ENCODE results near the gene BPTF. TPM values are rescaled to one million over a fixed set of nuclear protein-coding genes. Genes with fewer than 3 reads are reported as not detected.

Gene BPTF
- total and polyA plus RNA-seq, 2 of the 8 experiments (the other 6 are each of a cell fraction or from before 2014, with no cell fraction given), result 107 to 228 TPM

- peak overlapping the region; percentile 62; the same call in 1 of the 2 replicates for H3K18ac ChIP-seq (ENCODE audit: extremely low read depth, low read length)
- no peak overlapping the region for H2BK15ac ChIP-seq (ENCODE audit: low read length)
- no peak overlapping the region for H4K91ac ChIP-seq (replicated peaks; ENCODE audit: insufficient read length, low read length)
- H2BK20ac ChIP-seq (ENCODE audit: low read length), result no peak overlapping the region
- ChIA-PET CTCF (ENCODE audit: partially characterized antibody) (interaction anchor here (1.1 to 2.2 kb wide), 7 partner anchors 10 to 442 kb away, joined by 3 to 11 read pairs (median 5); partner anchors contain the start of gene C17orf58), POLR2A (ENCODE audit: partially characterized antibody) (interaction anchor here (0.6 to 6.7 kb wide), 17 partner anchors 11 to 195 kb away, joined by 3 to 104 read pairs (median 4); partner anchors contain the start of genes BPTF and KPNA2)
- no peak overlapping the region for H3K23ac ChIP-seq (ENCODE audit: insufficient read length)
- no peak for DNase-seq (ENCODE audit: low read depth in 1 of 2, low spot score in 2 of 2)
- H4K5ac ChIP-seq (ENCODE audit: insufficient read length, low read depth, low read length), result peak overlapping the region; percentile 20
- H3K27me3 ChIP-seq (replicated peaks in 1 of 4; ENCODE audit: control insufficient read depth in 3 of 4, extremely low read depth in 1 of 4, insufficient read depth in 3 of 4, low read length in 3 of 4), result no peaks in the 10 kb centered on the region
- H3K79me1 ChIP-seq (ENCODE audit: low read depth, low read length), result no peaks in the 10 kb centered on the region
- H2BK120ac ChIP-seq (replicated peaks; ENCODE audit: low read depth, low read length), result no peak overlapping the region
- peak overlapping the region; percentile 75; the same call in 1 of the 2 replicates for H2BK12ac ChIP-seq (ENCODE audit: low read depth, low read length)
- H3K9ac ChIP-seq (replicated peaks in 1 of 4; ENCODE audit: extremely low read depth in 1 of 4, low read depth in 3 of 4, low read length in 3 of 4), result peak overlapping the region; percentile 45 to 92 (median 64)
- TF ChIP-seq SIRT6 (IDR thresholded peaks at IDR 0.05; ENCODE audit: low read length) (no peak), CREB1 (IDR thresholded peaks at IDR 0.05) (no peak), SIN3A (conservative IDR thresholded peaks at IDR 0.05 in 1 of 2, IDR thresholded peaks at IDR 0.05 in 1 of 2; ENCODE audit: low read depth in 1 of 2, low read length in 2 of 2) (no peak), E2F6 (IDR thresholded peaks at IDR 0.05) (no peak), POLR2A (IDR thresholded peaks at IDR 0.05; ENCODE audit: control extremely low read depth in 1 of 2, low read depth in 2 of 2, low read length in 2 of 2) (no peak), BCL11A (IDR thresholded peaks at IDR 0.05; ENCODE audit: low read depth in 2 of 2, low read length in 2 of 2) (no peak), SUZ12 (IDR thresholded peaks at IDR 0.05; ENCODE audit: low read length) (no peak)
- peak overlapping the region; percentile 52 for H3K27ac ChIP-seq (ENCODE audit: low read depth, low read length)
- no peak overlapping the region for H2AK5ac ChIP-seq (ENCODE audit: low read depth, low read length)
- no peaks in the 10 kb centered on the region for H3K79me2 ChIP-seq (ENCODE audit: control insufficient read depth in 1 of 2, insufficient read depth in 2 of 2, low read length in 2 of 2)
- no peaks in the 10 kb centered on the region for H4K20me1 ChIP-seq (replicated peaks in 1 of 2; ENCODE audit: control insufficient read depth in 1 of 2, insufficient read depth in 2 of 2, low read length in 2 of 2)
- peak overlapping the region; percentile 70 for H2AFZ ChIP-seq (ENCODE audit: low read length)
- H3K23me2 ChIP-seq (ENCODE audit: low read depth, low read length), result peaks cover 5% of the 10 kb centered on the region; the same call in 1 of the 2 replicates
- no peak overlapping the region for H4K8ac ChIP-seq (ENCODE audit: extremely low read depth, insufficient read depth, low read length)
- H3K4ac ChIP-seq (replicated peaks; ENCODE audit: insufficient read length, low read depth, low read length), result peak overlapping the region; percentile 11
- no peaks in the 10 kb centered on the region for H3K9me3 ChIP-seq (ENCODE audit: insufficient read depth in 2 of 2, low read depth in 1 of 2, low read length in 1 of 2)
- H3K14ac ChIP-seq (ENCODE audit: insufficient read length), result no peak overlapping the region
- FAIRE-seq, result no peak
- H3K36me3 ChIP-seq (ENCODE audit: control insufficient read depth in 2 of 4, insufficient read depth in 4 of 4, low read length in 3 of 4), result no peaks in the 10 kb centered on the region
- H2BK5ac ChIP-seq (ENCODE audit: low read depth, low read length), result peak overlapping the region; percentile 81
- peaks cover 0 to 3% (median 1%) of the 10 kb centered on the region in 4 experiments; a peak in 4 of 7 replicates for H3K4me1 ChIP-seq (replicated peaks in 1 of 4; ENCODE audit: control insufficient read depth in 3 of 4, insufficient read depth in 4 of 4, low read length in 3 of 4)
- H3K4me3 ChIP-seq (ENCODE audit: extremely low read depth in 1 of 4, insufficient read depth in 2 of 4, low read depth in 3 of 4, low read length in 4 of 4), result peak overlapping the region; percentile 63 to 72 (median 70)
- H3K56ac ChIP-seq (replicated peaks; ENCODE audit: insufficient read length, low read depth, low read length), result peak overlapping the region; percentile 73
- H3K4me2 ChIP-seq (ENCODE audit: insufficient read depth in 1 of 2, low read depth in 2 of 2, low read length in 2 of 2), result peak overlapping the region; percentile 70 to 100
- WGBS, 2 experiments (ENCODE audit: extremely low coverage in 1 of 2, insufficient coverage in 1 of 2, insufficient read length in 1 of 2, insufficient replicate concordance in 2 of 2, low coverage in 1 of 2, low lambda C conversion rate in 2 of 2, missing lambda C conversion rate in 1 of 2), result 10% methylated on average over 12 of the region's 12 CpGs; no CpG with 5 or more reads in 1 of the 2 experiments
Measured at GRCh38 chr17:68020409-68020756, 195.1 kb downstream of the BPTF start.
